ENCODE measurements around the gene SEMA4A.

SEMA4A gene

GRCh38 chr1:156226116-156226538, 72.7 kb downstream of the SEMA4A start:
- no peak overlapping the region for H3K27ac ChIP-seq (ENCODE audit: extremely low read depth, low read depth, low read length)
- no peaks in the 10 kb centered on the region for H3K4me1 ChIP-seq (ENCODE audit: control insufficient read depth, insufficient read depth, low read length)
- no peaks in the 10 kb centered on the region for H3K9me3 ChIP-seq (ENCODE audit: control insufficient read depth, insufficient read depth, low read depth, low read length)
- ChIA-PET POLR2A (interaction anchor here (0.7 kb wide), 1 partner anchor 78 kb away, joined by 3 read pairs; no protein-coding TSS in a partner anchor), CTCF (interaction anchor here (0.6 to 8.7 kb wide), 18 partner anchors 12 to 166 kb away, joined by 3 to 210 read pairs (median 7); partner anchors contain the start of gene PMF1)
- TF ChIP-seq ZNF394 (tag by site-specific recombination; IDR thresholded peaks at IDR 0.05; ENCODE audit: borderline replicate concordance) (no peak), ZNF26 (tag by site-specific recombination; IDR thresholded peaks at IDR 0.05) (no peak), HOXC10 (CRISPR knock-in tag; IDR thresholded peaks at IDR 0.05) (no peak), TSHZ1 (tag by site-specific recombination; IDR thresholded peaks at IDR 0.05; ENCODE audit: borderline replicate concordance) (no peak), FEZF1 (tag by site-specific recombination; IDR thresholded peaks at IDR 0.05) (no peak), CTCF (tag by site-specific recombination; IDR thresholded peaks at IDR 0.05) (no peak), ZNF658 (tag by site-specific recombination; IDR thresholded peaks at IDR 0.05) (no peak)
- H3K36me3 ChIP-seq (ENCODE audit: control insufficient read depth in 2 of 2, insufficient read depth in 1 of 2, low read length in 2 of 2), result peaks cover 4 to 37% of the 10 kb centered on the region in 2 experiments
- no peak overlapping the region for H3K4me3 ChIP-seq (ENCODE audit: low read depth, low read length)

- no peak overlapping the region for H3K27ac ChIP-seq (ENCODE audit: extremely low read depth, low read depth, low read length)
- POLR2A ChIA-PET, result no interaction called here
Measured at GRCh38 chr1:156226782-156227181, 73.4 kb downstream of the SEMA4A start.

More at GRCh38 chr1:156226782-156227181, 73.4 kb downstream of the SEMA4A start:
- Histone ChIP-seq H3K4me1 (ENCODE audit: control insufficient read depth, insufficient read depth, low read length) (no peaks in the 10 kb centered on the region), H3K36me3 (ENCODE audit: control insufficient read depth in 2 of 2, insufficient read depth in 1 of 2, low read length in 2 of 2) (peaks cover 4 to 30% of the 10 kb centered on the region in 2 experiments), H3K9me3 (ENCODE audit: control insufficient read depth, insufficient read depth, low read depth, low read length) (no peaks in the 10 kb centered on the region), H3K4me3 (ENCODE audit: low read depth, low read length) (no peak overlapping the region)
- TF ChIP-seq SP2 (tag by site-specific recombination; IDR thresholded peaks at IDR 0.05), result no peak
- no peak for TF ChIP-seq ZNF221 (tag by site-specific recombination; IDR thresholded peaks at IDR 0.05; ENCODE audit: borderline replicate concordance)
- no peak for TF ChIP-seq ZNF138 (tag by site-specific recombination; IDR thresholded peaks at IDR 0.05; ENCODE audit: borderline replicate concordance)
- TF ChIP-seq ZNF404 (tag by site-specific recombination; IDR thresholded peaks at IDR 0.05), result no peak
- no peak for TF ChIP-seq ZNF302 (tag by site-specific recombination; IDR thresholded peaks at IDR 0.05; ENCODE audit: low read depth)
- no peak for TF ChIP-seq ZSCAN4 (tag by site-specific recombination; IDR thresholded peaks at IDR 0.05)
- TF ChIP-seq ZFP37 (tag by site-specific recombination; IDR thresholded peaks at IDR 0.05), result no peak
- TF ChIP-seq ZNF37A (tag by site-specific recombination; IDR thresholded peaks at IDR 0.05), result no peak
- TF ChIP-seq ZNF292 (tag by site-specific recombination; IDR thresholded peaks at IDR 0.05; ENCODE audit: borderline replicate concordance, low read depth), result no peak
- no peak for TF ChIP-seq KLF16 (tag by site-specific recombination; IDR thresholded peaks at IDR 0.05)
- TF ChIP-seq ZNF658 (tag by site-specific recombination; IDR thresholded peaks at IDR 0.05), result no peak
- no peak for TF ChIP-seq ZNF391 (tag by site-specific recombination; IDR thresholded peaks at IDR 0.05; ENCODE audit: borderline replicate concordance, low read depth)
- no peak for TF ChIP-seq ZNF596 (tag by site-specific recombination; IDR thresholded peaks at IDR 0.05)
- no peak for TF ChIP-seq PRDM6 (tag by site-specific recombination; IDR thresholded peaks at IDR 0.05)
- TF ChIP-seq GLI4 (tag by site-specific recombination; IDR thresholded peaks at IDR 0.05), result no peak
- no peak for TF ChIP-seq ZNF785 (tag by site-specific recombination; IDR thresholded peaks at IDR 0.05)
- CTCF ChIA-PET, result interaction anchor here (1.2 to 8.7 kb wide), 8 partner anchors 11 to 135 kb away, joined by 4 to 210 read pairs (median 24); partner anchors contain the start of gene PMF1

Measured in HEK293 (cell line).